ENCODE data around the gene DCDC2B. TPM values are rescaled to one million over a fixed set of nuclear protein-coding genes. Genes with fewer than 3 reads are reported as not detected.

The DCDC2B gene
- total and polyA plus RNA-seq, 2 of the 13 experiments (the other 11 are each of a cell fraction or from before 2014, with no cell fraction given): not detected

DNA sequence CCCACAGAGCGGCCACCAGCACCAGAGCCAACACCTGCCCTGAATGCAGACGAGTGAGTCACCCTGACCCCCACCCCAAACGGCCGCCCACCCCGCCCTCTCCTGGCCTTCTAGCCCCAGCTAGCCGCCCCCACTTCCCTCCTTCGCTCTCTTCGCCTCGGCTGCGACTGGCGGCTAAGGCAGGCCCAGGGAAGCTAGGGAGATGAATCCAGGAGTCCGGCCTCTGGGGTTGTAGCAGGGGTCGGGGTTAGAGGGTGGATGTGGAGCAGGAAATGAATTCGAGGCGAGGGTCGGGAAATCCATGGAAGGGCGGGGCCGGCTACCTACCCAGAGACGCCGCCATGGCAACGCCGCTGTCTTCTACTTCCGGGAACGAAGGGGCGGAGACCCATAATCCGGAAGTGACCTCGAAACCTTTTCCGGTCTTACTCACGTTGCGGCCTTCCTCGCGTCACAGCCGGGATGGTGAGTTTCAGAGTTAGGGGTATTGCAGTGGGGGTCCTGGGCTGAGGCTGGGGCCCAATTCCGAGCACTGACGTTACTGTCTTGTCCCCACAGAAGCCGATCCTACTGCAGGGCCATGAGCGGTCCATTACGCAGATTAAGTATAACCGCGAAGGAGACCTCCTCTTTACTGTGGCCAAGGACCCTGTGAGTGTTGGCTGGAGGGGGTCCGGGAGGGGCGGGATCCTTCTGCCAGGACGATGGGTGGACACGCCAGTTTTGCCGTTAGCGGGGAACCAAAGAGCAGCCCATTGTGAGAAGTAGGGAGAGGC is 13.3 kb downstream of the DCDC2B start, which contains the start of the genes EIF3I and TMEM234 (continued):
- TF ChIP-seq, protein P1, sequence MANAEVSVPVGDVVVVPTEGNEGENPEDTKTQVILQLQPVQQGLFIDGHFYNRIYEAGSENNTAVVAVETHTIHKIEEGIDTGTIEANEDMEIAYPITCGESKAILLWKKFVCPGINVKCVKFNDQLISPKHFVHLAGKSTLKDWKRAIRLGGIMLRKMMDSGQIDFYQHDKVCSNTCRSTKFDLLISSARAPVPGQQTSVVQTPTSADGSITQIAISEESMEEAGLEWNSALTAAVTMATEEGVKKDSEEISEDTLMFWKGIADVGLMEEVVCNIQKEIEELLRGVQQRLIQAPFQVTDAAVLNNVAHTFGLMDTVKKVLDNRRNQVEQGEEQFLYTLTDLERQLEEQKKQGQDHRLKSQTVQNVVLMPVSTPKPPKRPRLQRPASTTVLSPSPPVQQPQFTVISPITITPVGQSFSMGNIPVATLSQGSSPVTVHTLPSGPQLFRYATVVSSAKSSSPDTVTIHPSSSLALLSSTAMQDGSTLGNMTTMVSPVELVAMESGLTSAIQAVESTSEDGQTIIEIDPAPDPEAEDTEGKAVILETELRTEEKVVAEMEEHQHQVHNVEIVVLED (CRISPR knock-in tag; IDR thresholded peaks at IDR 0.05; ENCODE audit: borderline replicate concordance): peak; percentile 76; the same call in 1 of the 2 replicates
- peak; percentile 63; the same call in 1 of the 2 replicates for TF ChIP-seq MED1 (CRISPR knock-in tag; IDR thresholded peaks at IDR 0.05)
- peak; percentile 70 for TF ChIP-seq FOSL2 (CRISPR knock-in tag; IDR thresholded peaks at IDR 0.05)
- TF ChIP-seq ISL2 (CRISPR knock-in tag; IDR thresholded peaks at IDR 0.05): no peak; the same call in 1 of the 2 replicates
- TF ChIP-seq ZNF143 (CRISPR knock-in tag; IDR thresholded peaks at IDR 0.05): peak; percentile 47; the same call in 1 of the 2 replicates
- TF ChIP-seq TAF15 (IDR thresholded peaks at IDR 0.05; ENCODE audit: low read depth, low read length, poor library complexity, severe bottlenecking): peak; percentile 34
- 0 out of 2 replicates have a peak, but pooled peaks have one; percentile 58 for TF ChIP-seq ZNF776 (CRISPR knock-in tag; IDR thresholded peaks at IDR 0.05)
- TF ChIP-seq, protein P2, sequence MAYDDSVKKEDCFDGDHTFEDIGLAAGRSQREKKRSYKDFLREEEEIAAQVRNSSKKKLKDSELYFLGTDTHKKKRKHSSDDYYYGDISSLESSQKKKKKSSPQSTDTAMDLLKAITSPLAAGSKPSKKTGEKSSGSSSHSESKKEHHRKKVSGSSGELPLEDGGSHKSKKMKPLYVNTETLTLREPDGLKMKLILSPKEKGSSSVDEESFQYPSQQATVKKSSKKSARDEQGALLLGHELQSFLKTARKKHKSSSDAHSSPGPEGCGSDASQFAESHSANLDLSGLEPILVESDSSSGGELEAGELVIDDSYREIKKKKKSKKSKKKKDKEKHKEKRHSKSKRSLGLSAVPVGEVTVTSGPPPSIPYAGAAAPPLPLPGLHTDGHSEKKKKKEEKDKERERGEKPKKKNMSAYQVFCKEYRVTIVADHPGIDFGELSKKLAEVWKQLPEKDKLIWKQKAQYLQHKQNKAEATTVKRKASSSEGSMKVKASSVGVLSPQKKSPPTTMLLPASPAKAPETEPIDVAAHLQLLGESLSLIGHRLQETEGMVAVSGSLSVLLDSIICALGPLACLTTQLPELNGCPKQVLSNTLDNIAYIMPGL (CRISPR knock-in tag; IDR thresholded peaks at IDR 0.05; ENCODE audit: borderline replicate concordance in 1 of 2, low read depth in 1 of 2): peak in 1 of 2 experiments; percentile 50; a peak in 2 of 4 replicates
- TF ChIP-seq, protein P3, sequence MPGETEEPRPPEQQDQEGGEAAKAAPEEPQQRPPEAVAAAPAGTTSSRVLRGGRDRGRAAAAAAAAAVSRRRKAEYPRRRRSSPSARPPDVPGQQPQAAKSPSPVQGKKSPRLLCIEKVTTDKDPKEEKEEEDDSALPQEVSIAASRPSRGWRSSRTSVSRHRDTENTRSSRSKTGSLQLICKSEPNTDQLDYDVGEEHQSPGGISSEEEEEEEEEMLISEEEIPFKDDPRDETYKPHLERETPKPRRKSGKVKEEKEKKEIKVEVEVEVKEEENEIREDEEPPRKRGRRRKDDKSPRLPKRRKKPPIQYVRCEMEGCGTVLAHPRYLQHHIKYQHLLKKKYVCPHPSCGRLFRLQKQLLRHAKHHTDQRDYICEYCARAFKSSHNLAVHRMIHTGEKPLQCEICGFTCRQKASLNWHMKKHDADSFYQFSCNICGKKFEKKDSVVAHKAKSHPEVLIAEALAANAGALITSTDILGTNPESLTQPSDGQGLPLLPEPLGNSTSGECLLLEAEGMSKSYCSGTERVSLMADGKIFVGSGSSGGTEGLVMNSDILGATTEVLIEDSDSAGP (CRISPR knock-in tag; IDR thresholded peaks at IDR 0.05; ENCODE audit: borderline replicate concordance): peak; percentile 50; the same call in 1 of the 2 replicates
- TF ChIP-seq NONO (IDR thresholded peaks at IDR 0.05): no peak
- TF ChIP-seq NONO (CRISPR knock-in tag; conservative IDR thresholded peaks at IDR 0.05): peak; percentile 43; the same call in 1 of the 2 replicates
- TF ChIP-seq, protein P4, sequence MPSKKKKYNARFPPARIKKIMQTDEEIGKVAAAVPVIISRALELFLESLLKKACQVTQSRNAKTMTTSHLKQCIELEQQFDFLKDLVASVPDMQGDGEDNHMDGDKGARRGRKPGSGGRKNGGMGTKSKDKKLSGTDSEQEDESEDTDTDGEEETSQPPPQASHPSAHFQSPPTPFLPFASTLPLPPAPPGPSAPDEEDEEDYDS (CRISPR knock-in tag; IDR thresholded peaks at IDR 0.05): 0 out of 2 replicates have a peak, but pooled peaks have one; percentile 42
- 0 out of 2 replicates have a peak, but pooled peaks have one; percentile 28 for TF ChIP-seq MAZ (IDR thresholded peaks at IDR 0.05; ENCODE audit: borderline replicate concordance, low read depth, low read length)
- peak; percentile 25; the same call in 1 of the 2 replicates for TF ChIP-seq MAZ (CRISPR knock-in tag; IDR thresholded peaks at IDR 0.05; ENCODE audit: low read depth)
- TF ChIP-seq POLR2AphosphoS2 (IDR thresholded peaks at IDR 0.05; ENCODE audit: low read depth, low read length): peak; percentile 47; the same call in 1 of the 2 replicates
- TF ChIP-seq JUNB (CRISPR knock-in tag; IDR thresholded peaks at IDR 0.05; ENCODE audit: borderline replicate concordance): peak; percentile 36; the same call in 1 of the 2 replicates
- TF ChIP-seq NR2F1 (CRISPR knock-in tag; IDR thresholded peaks at IDR 0.05): no peak
- TF ChIP-seq KLF11 (CRISPR knock-in tag; IDR thresholded peaks at IDR 0.05): no peak
- TF ChIP-seq NR2F6 (IDR thresholded peaks at IDR 0.05): no peak
- TF ChIP-seq NR2F6 (CRISPR knock-in tag; IDR thresholded peaks at IDR 0.05): peak; percentile 15; the same call in 1 of the 2 replicates
